OCI-LY7 (cell line): ENCODE data around the gene TRIM46.

Experiments used
- CTCF ChIP-seq: fragments of 200-600 bp; sonication (generic); conservative IDR thresholded peaks from 2 replicates; pipeline ENCODE4 v1.5.1; 2014; ENCODE audit warnings: mild to moderate bottlenecking, antibody characterized with exemption, low read length, moderate library complexity, mixed read lengths
- EZH2phosphoT487 ChIP-seq: fragments of 200-600 bp; sonication (generic); IDR thresholded peaks from 2 replicates; pipeline ENCODE4 v1.6.1; 2018; ENCODE audit warnings: low read depth, borderline replicate concordance, mild to moderate bottlenecking, mixed run types, antibody characterized with exemption, low read length, moderate library complexity, mixed read lengths

DNA sequence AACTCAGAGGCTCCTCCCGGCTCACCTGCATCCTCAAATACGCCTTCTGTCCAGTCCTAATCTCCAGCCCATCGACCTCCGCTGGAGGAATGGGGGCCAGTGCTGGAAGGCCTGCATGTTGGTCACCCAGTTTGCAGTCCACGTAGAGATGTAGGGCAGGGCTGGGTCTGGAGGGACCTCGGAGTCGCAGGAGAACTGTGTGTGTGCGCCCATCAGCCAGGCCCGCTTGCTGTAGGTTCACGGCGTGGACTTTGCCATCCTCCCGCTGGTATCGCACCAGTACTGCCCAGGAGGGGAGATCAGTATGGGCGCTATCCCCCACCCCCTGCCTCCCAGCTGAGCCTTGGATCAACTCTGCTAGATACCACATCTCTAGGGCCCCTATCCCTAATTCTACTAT lies 31.4 kb downstream of the TRIM46 start:
- no peak for TF ChIP-seq CTCF
- no peak for TF ChIP-seq EZH2phosphoT487
